HEK293 (cell line): ENCODE results near the gene SGMS1.

ENCODE experiments used
- GFI1B ChIP-seq: fragments of 450-650 bp; formaldehyde crosslinking; IDR thresholded peaks from 2 replicates; pipeline ENCODE4 v1.5.1; 2016; ENCODE audit warnings: missing biosample characterization, missing genetic modification characterization
- GLI2 ChIP-seq: fragments of 450-650 bp; formaldehyde crosslinking; IDR thresholded peaks from 2 replicates; pipeline ENCODE4; 2017; ENCODE audit warnings: missing biosample characterization, missing genetic modification characterization, low read depth, borderline replicate concordance
- GLIS1 ChIP-seq: fragments of 450-650 bp; formaldehyde crosslinking; IDR thresholded peaks from 2 replicates; pipeline ENCODE4 v1.5.1; 2016; ENCODE audit warnings: missing biosample characterization, missing genetic modification characterization
- HOXA7 ChIP-seq: sonication (generic); formaldehyde crosslinking; IDR thresholded peaks from 2 replicates; pipeline ENCODE4 v1.8.1; 2022; ENCODE audit warnings: missing genetic modification reagents, borderline replicate concordance
- MZF1 ChIP-seq: fragments of 450-650 bp; formaldehyde crosslinking; IDR thresholded peaks from 2 replicates; pipeline ENCODE4 v1.5.1; 2017; ENCODE audit warnings: missing biosample characterization, missing genetic modification characterization, borderline replicate concordance
- RBAK ChIP-seq: fragments of 450-650 bp; formaldehyde crosslinking; IDR thresholded peaks from 2 replicates; pipeline ENCODE4 v1.5.1; 2016; ENCODE audit warnings: missing biosample characterization, missing genetic modification characterization
- SCRT2 ChIP-seq: fragments of 450-650 bp; formaldehyde crosslinking; IDR thresholded peaks from 2 replicates; pipeline ENCODE4 v1.5.1; 2016; ENCODE audit warnings: missing biosample characterization, missing genetic modification characterization
- YY1 ChIP-seq: fragments of 450-650 bp; formaldehyde crosslinking; IDR thresholded peaks from 2 replicates; pipeline ENCODE4 v1.5.1; 2018; ENCODE audit warnings: missing biosample characterization, missing genetic modification characterization
- ZBTB21 ChIP-seq: fragments of 450-650 bp; formaldehyde crosslinking; IDR thresholded peaks from 2 replicates; pipeline ENCODE4 v1.5.1; 2017; ENCODE audit warnings: missing biosample characterization, missing genetic modification characterization
- ZNF132 ChIP-seq: fragments of 450-650 bp; formaldehyde crosslinking; IDR thresholded peaks from 2 replicates; pipeline ENCODE4 v1.5.1; 2017; ENCODE audit warnings: missing biosample characterization, missing genetic modification characterization, borderline replicate concordance
- ZNF169 ChIP-seq: fragments of 450-650 bp; formaldehyde crosslinking; IDR thresholded peaks from 2 replicates; pipeline ENCODE4 v1.5.1; 2016; ENCODE audit warnings: missing biosample characterization, missing genetic modification characterization
- ZNF184 ChIP-seq: fragments of 450-650 bp; IDR thresholded peaks from 2 replicates; pipeline ENCODE4 v1.5.1; 2018; ENCODE audit warnings: missing biosample characterization, mild to moderate bottlenecking, missing genetic modification characterization
- ZNF324 ChIP-seq: fragments of 450-650 bp; formaldehyde crosslinking; IDR thresholded peaks from 2 replicates; pipeline ENCODE4 v1.5.1; 2016; ENCODE audit warnings: missing biosample characterization, missing genetic modification characterization
- ZNF501 ChIP-seq: fragments of 450-650 bp; formaldehyde crosslinking; IDR thresholded peaks from 2 replicates; pipeline ENCODE4 v1.5.1; 2016; ENCODE audit warnings: missing biosample characterization, missing genetic modification characterization
- ZNF530 ChIP-seq: fragments of 450-650 bp; formaldehyde crosslinking; IDR thresholded peaks from 2 replicates; pipeline ENCODE4 v1.5.1; 2016; ENCODE audit warnings: low read depth, missing biosample characterization, missing genetic modification characterization
- ZNF571 ChIP-seq: fragments of 450-650 bp; formaldehyde crosslinking; IDR thresholded peaks from 2 replicates; pipeline ENCODE4 v1.5.0; 2017; ENCODE audit warnings: missing biosample characterization, missing genetic modification characterization
- ZNF610 ChIP-seq: fragments of 450-650 bp; formaldehyde crosslinking; IDR thresholded peaks from 2 replicates; pipeline ENCODE4 v1.5.1; 2016; ENCODE audit warnings: missing biosample characterization, missing genetic modification characterization, borderline replicate concordance
- ZNF623 ChIP-seq: fragments of 450-650 bp; formaldehyde crosslinking; IDR thresholded peaks from 2 replicates; pipeline ENCODE4 v1.5.1; 2016; ENCODE audit warnings: missing biosample characterization, missing genetic modification characterization
- ZNF664 ChIP-seq: fragments of 450-650 bp; formaldehyde crosslinking; IDR thresholded peaks from 2 replicates; pipeline ENCODE4 v1.5.1; 2016; ENCODE audit warnings: missing biosample characterization, missing genetic modification characterization
- ZNF777 ChIP-seq: fragments of 450-650 bp; formaldehyde crosslinking; IDR thresholded peaks from 2 replicates; pipeline ENCODE4 v1.5.1; 2017; ENCODE audit warnings: missing biosample characterization, missing genetic modification characterization, borderline replicate concordance
- TF ChIP-seq, protein P1 (sequence below): fragments of 450-650 bp; formaldehyde crosslinking; IDR thresholded peaks from 2 replicates; pipeline ENCODE4 v1.5.1; 2016; ENCODE audit warnings: missing biosample characterization, missing genetic modification characterization, borderline replicate concordance
- TF ChIP-seq, protein P2 (sequence below): fragments of 450-650 bp; formaldehyde crosslinking; IDR thresholded peaks from 2 replicates; pipeline ENCODE4 v1.5.0; 2017; ENCODE audit warnings: missing biosample characterization, missing genetic modification characterization, borderline replicate concordance
- TF ChIP-seq, protein P3 (sequence below): fragments of 450-650 bp; formaldehyde crosslinking; IDR thresholded peaks from 2 replicates; pipeline ENCODE4 v1.5.1; 2016; ENCODE audit warnings: missing biosample characterization, missing genetic modification characterization, borderline replicate concordance
- TF ChIP-seq, protein P4 (sequence below): fragments of 450-650 bp; formaldehyde crosslinking; IDR thresholded peaks from 2 replicates; pipeline ENCODE4 v1.5.1; 2016; ENCODE audit warnings: missing biosample characterization, missing genetic modification characterization
- TF ChIP-seq, protein P5 (sequence below): fragments of 450-650 bp; formaldehyde crosslinking; IDR thresholded peaks from 2 replicates; pipeline ENCODE4 v1.5.1; 2016; ENCODE audit warnings: missing biosample characterization, missing genetic modification characterization
- TF ChIP-seq, protein P6 (sequence below): fragments of 450-650 bp; formaldehyde crosslinking; optimal IDR thresholded peaks from 2 replicates; pipeline ENCODE3; 2016; ENCODE audit warnings: missing biosample characterization, mild to moderate bottlenecking, missing genetic modification characterization

The SGMS1 gene

DNA sequence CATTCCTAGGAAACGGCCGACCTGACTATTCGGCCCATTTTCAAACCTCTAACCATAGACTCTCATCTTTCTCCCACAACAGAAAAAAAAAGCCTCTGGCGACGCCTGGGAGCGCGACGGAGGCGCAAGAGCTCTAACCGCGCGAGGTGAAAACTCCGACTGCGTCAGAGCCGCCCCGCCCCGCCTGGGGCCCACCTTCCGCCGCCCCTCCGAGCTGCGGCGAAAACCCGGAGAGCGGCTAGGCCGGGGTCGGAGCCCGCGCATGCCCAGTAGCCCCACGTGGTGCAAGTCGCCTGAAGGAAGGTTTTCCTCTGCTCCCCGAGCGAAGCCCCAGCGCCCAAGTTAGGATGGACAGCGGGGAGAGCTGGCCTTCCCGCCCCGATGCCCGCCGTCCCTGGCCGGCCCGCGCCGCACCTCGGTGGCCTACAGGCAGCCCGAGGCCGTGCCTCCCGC is 683 bp upstream of the SGMS1 start (continued):
- TF ChIP-seq, protein P1, sequence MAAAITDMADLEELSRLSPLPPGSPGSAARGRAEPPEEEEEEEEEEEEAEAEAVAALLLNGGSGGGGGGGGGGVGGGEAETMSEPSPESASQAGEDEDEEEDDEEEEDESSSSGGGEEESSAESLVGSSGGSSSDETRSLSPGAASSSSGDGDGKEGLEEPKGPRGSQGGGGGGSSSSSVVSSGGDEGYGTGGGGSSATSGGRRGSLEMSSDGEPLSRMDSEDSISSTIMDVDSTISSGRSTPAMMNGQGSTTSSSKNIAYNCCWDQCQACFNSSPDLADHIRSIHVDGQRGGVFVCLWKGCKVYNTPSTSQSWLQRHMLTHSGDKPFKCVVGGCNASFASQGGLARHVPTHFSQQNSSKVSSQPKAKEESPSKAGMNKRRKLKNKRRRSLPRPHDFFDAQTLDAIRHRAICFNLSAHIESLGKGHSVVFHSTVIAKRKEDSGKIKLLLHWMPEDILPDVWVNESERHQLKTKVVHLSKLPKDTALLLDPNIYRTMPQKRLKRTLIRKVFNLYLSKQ (tag by site-specific recombination), result no peak
- TF ChIP-seq HOXA7 (CRISPR knock-in tag), result no peak
- TF ChIP-seq, protein P2, sequence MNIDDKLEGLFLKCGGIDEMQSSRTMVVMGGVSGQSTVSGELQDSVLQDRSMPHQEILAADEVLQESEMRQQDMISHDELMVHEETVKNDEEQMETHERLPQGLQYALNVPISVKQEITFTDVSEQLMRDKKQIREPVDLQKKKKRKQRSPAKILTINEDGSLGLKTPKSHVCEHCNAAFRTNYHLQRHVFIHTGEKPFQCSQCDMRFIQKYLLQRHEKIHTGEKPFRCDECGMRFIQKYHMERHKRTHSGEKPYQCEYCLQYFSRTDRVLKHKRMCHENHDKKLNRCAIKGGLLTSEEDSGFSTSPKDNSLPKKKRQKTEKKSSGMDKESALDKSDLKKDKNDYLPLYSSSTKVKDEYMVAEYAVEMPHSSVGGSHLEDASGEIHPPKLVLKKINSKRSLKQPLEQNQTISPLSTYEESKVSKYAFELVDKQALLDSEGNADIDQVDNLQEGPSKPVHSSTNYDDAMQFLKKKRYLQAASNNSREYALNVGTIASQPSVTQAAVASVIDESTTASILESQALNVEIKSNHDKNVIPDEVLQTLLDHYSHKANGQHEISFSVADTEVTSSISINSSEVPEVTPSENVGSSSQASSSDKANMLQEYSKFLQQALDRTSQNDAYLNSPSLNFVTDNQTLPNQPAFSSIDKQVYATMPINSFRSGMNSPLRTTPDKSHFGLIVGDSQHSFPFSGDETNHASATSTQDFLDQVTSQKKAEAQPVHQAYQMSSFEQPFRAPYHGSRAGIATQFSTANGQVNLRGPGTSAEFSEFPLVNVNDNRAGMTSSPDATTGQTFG, result no peak
- TF ChIP-seq MZF1 (tag by site-specific recombination), result peak; percentile 33; the same call in 1 of the 2 replicates
- no peak for TF ChIP-seq RBAK (tag by site-specific recombination)
- TF ChIP-seq ZNF571 (tag by site-specific recombination), result no peak
- TF ChIP-seq GLI2 (tag by site-specific recombination), result no peak
- 0 out of 2 replicates have a peak, but pooled peaks have one; percentile 7 for TF ChIP-seq ZNF501
- TF ChIP-seq, protein P3, sequence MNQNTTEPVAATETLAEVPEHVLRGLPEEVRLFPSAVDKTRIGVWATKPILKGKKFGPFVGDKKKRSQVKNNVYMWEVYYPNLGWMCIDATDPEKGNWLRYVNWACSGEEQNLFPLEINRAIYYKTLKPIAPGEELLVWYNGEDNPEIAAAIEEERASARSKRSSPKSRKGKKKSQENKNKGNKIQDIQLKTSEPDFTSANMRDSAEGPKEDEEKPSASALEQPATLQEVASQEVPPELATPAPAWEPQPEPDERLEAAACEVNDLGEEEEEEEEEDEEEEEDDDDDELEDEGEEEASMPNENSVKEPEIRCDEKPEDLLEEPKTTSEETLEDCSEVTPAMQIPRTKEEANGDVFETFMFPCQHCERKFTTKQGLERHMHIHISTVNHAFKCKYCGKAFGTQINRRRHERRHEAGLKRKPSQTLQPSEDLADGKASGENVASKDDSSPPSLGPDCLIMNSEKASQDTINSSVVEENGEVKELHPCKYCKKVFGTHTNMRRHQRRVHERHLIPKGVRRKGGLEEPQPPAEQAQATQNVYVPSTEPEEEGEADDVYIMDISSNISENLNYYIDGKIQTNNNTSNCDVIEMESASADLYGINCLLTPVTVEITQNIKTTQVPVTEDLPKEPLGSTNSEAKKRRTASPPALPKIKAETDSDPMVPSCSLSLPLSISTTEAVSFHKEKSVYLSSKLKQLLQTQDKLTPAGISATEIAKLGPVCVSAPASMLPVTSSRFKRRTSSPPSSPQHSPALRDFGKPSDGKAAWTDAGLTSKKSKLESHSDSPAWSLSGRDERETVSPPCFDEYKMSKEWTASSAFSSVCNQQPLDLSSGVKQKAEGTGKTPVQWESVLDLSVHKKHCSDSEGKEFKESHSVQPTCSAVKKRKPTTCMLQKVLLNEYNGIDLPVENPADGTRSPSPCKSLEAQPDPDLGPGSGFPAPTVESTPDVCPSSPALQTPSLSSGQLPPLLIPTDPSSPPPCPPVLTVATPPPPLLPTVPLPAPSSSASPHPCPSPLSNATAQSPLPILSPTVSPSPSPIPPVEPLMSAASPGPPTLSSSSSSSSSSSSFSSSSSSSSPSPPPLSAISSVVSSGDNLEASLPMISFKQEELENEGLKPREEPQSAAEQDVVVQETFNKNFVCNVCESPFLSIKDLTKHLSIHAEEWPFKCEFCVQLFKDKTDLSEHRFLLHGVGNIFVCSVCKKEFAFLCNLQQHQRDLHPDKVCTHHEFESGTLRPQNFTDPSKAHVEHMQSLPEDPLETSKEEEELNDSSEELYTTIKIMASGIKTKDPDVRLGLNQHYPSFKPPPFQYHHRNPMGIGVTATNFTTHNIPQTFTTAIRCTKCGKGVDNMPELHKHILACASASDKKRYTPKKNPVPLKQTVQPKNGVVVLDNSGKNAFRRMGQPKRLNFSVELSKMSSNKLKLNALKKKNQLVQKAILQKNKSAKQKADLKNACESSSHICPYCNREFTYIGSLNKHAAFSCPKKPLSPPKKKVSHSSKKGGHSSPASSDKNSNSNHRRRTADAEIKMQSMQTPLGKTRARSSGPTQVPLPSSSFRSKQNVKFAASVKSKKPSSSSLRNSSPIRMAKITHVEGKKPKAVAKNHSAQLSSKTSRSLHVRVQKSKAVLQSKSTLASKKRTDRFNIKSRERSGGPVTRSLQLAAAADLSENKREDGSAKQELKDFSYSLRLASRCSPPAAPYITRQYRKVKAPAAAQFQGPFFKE (tag by site-specific recombination), result no peak
- no peak for TF ChIP-seq ZNF132 (tag by site-specific recombination)
- TF ChIP-seq ZNF184 (tag by site-specific recombination), result peak; percentile 68; the same call in 1 of the 2 replicates
- no peak for TF ChIP-seq ZNF664 (tag by site-specific recombination)
- no peak for TF ChIP-seq ZNF777 (tag by site-specific recombination)
- no peak for TF ChIP-seq SCRT2 (tag by site-specific recombination)
- no peak for TF ChIP-seq ZNF530 (tag by site-specific recombination)
- TF ChIP-seq, protein P4, sequence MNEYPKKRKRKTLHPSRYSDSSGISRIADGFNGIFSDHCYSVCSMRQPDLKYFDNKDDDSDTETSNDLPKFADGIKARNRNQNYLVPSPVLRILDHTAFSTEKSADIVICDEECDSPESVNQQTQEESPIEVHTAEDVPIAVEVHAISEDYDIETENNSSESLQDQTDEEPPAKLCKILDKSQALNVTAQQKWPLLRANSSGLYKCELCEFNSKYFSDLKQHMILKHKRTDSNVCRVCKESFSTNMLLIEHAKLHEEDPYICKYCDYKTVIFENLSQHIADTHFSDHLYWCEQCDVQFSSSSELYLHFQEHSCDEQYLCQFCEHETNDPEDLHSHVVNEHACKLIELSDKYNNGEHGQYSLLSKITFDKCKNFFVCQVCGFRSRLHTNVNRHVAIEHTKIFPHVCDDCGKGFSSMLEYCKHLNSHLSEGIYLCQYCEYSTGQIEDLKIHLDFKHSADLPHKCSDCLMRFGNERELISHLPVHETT (tag by site-specific recombination), result 0 out of 2 replicates have a peak, but pooled peaks have one; percentile 41
- TF ChIP-seq, protein P5, sequence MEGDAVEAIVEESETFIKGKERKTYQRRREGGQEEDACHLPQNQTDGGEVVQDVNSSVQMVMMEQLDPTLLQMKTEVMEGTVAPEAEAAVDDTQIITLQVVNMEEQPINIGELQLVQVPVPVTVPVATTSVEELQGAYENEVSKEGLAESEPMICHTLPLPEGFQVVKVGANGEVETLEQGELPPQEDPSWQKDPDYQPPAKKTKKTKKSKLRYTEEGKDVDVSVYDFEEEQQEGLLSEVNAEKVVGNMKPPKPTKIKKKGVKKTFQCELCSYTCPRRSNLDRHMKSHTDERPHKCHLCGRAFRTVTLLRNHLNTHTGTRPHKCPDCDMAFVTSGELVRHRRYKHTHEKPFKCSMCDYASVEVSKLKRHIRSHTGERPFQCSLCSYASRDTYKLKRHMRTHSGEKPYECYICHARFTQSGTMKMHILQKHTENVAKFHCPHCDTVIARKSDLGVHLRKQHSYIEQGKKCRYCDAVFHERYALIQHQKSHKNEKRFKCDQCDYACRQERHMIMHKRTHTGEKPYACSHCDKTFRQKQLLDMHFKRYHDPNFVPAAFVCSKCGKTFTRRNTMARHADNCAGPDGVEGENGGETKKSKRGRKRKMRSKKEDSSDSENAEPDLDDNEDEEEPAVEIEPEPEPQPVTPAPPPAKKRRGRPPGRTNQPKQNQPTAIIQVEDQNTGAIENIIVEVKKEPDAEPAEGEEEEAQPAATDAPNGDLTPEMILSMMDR (tag by site-specific recombination), result 0 out of 2 replicates have a peak, but pooled peaks have one; percentile 28
- peak; percentile 61 for TF ChIP-seq GLIS1 (tag by site-specific recombination)
- TF ChIP-seq ZNF169 (tag by site-specific recombination), result no peak
- TF ChIP-seq ZNF324 (tag by site-specific recombination), result no peak
- TF ChIP-seq YY1 (tag by site-specific recombination), result no peak
- TF ChIP-seq ZNF610 (tag by site-specific recombination), result no peak
- no peak for TF ChIP-seq ZNF623 (tag by site-specific recombination)
- TF ChIP-seq ZBTB21 (tag by site-specific recombination), result peak; percentile 26; the same call in 1 of the 2 replicates
- TF ChIP-seq GFI1B (tag by site-specific recombination), result no peak
- TF ChIP-seq, protein P6, sequence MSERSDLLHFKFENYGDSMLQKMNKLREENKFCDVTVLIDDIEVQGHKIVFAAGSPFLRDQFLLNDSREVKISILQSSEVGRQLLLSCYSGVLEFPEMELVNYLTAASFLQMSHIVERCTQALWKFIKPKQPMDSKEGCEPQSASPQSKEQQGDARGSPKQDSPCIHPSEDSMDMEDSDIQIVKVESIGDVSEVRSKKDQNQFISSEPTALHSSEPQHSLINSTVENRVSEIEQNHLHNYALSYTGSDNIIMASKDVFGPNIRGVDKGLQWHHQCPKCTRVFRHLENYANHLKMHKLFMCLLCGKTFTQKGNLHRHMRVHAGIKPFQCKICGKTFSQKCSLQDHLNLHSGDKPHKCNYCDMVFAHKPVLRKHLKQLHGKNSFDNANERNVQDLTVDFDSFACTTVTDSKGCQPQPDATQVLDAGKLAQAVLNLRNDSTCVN (tag by site-specific recombination), result peak; percentile 91
